WTC11 (cell line): ENCODE results near the gene SLA2.

Source experiments
- E2F1 ChIP-seq: sonication (generic); formaldehyde crosslinking; IDR thresholded peaks from 2 replicates; pipeline ENCODE4 v1.8.0; 2022; ENCODE audit warnings: mild to moderate bottlenecking, missing genetic modification reagents
- FOXP1 ChIP-seq: sonication (generic); formaldehyde crosslinking; IDR thresholded peaks from 2 replicates; pipeline ENCODE4 v1.8.0; 2022; ENCODE audit warnings: missing genetic modification reagents, mild to moderate bottlenecking, moderate library complexity, borderline replicate concordance
- JUN ChIP-seq: sonication (generic); formaldehyde crosslinking; IDR thresholded peaks from 2 replicates; pipeline ENCODE4 v1.8.0; 2023; ENCODE audit warnings: mild to moderate bottlenecking, missing genetic modification reagents
- NR2C2 ChIP-seq: sonication (generic); formaldehyde crosslinking; IDR thresholded peaks from 2 replicates; pipeline ENCODE4 v1.8.0; 2022; ENCODE audit warnings: mild to moderate bottlenecking, missing genetic modification reagents
- SMAD4 ChIP-seq: sonication (generic); formaldehyde crosslinking; IDR thresholded peaks from 2 replicates; pipeline ENCODE4 v1.8.0; 2022; ENCODE audit warnings: mild to moderate bottlenecking, missing genetic modification reagents
- ZBTB21 ChIP-seq: sonication (generic); formaldehyde crosslinking; IDR thresholded peaks from 2 replicates; pipeline ENCODE4 v1.8.1; 2023; ENCODE audit warnings: mild to moderate bottlenecking, missing genetic modification reagents, borderline replicate concordance
- TF ChIP-seq, protein P1 (sequence below): fragments of 200-600 bp; IDR thresholded peaks from 2 replicates; pipeline ENCODE4 v1.8.0; 2022; ENCODE audit warnings: antibody characterized with exemption
- TF ChIP-seq, protein P2 (sequence below): sonication (generic); formaldehyde crosslinking; conservative IDR thresholded peaks from 2 replicates; pipeline ENCODE4 v1.8.1; 2022; ENCODE audit warnings: mild to moderate bottlenecking, missing genetic modification reagents

GRCh38 chr20:36677422-36677771 lies 31.4 kb upstream of the SLA2 start:
- TF ChIP-seq, protein P1, sequence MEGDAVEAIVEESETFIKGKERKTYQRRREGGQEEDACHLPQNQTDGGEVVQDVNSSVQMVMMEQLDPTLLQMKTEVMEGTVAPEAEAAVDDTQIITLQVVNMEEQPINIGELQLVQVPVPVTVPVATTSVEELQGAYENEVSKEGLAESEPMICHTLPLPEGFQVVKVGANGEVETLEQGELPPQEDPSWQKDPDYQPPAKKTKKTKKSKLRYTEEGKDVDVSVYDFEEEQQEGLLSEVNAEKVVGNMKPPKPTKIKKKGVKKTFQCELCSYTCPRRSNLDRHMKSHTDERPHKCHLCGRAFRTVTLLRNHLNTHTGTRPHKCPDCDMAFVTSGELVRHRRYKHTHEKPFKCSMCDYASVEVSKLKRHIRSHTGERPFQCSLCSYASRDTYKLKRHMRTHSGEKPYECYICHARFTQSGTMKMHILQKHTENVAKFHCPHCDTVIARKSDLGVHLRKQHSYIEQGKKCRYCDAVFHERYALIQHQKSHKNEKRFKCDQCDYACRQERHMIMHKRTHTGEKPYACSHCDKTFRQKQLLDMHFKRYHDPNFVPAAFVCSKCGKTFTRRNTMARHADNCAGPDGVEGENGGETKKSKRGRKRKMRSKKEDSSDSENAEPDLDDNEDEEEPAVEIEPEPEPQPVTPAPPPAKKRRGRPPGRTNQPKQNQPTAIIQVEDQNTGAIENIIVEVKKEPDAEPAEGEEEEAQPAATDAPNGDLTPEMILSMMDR = no peak
- TF ChIP-seq JUN (CRISPR knock-in tag) (no peak), SMAD4 (CRISPR knock-in tag) (no peak), ZBTB21 (CRISPR knock-in tag) (no peak), NR2C2 (CRISPR knock-in tag) (no peak), E2F1 (CRISPR knock-in tag) (no peak), FOXP1 (CRISPR knock-in tag) (no peak)
- TF ChIP-seq, protein P2, sequence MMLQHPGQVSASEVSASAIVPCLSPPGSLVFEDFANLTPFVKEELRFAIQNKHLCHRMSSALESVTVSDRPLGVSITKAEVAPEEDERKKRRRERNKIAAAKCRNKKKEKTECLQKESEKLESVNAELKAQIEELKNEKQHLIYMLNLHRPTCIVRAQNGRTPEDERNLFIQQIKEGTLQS (CRISPR knock-in tag) = no peak
